ENCODE results near the gene TCIRG1. TPM values are rescaled to one million over a fixed set of nuclear protein-coding genes. Genes with fewer than 3 reads are reported as not detected.

Gene TCIRG1
- total RNA-seq, 1 donor from 2014 or later: 46.8 TPM

GRCh38 chr11:68040101-68040956 lies 1.5 kb downstream of the TCIRG1 start:
- no peaks in the 10 kb centered on the region for H3K27me3 ChIP-seq (ENCODE audit: control insufficient read depth, insufficient read depth, low read length)
- TF ChIP-seq, protein P1, sequence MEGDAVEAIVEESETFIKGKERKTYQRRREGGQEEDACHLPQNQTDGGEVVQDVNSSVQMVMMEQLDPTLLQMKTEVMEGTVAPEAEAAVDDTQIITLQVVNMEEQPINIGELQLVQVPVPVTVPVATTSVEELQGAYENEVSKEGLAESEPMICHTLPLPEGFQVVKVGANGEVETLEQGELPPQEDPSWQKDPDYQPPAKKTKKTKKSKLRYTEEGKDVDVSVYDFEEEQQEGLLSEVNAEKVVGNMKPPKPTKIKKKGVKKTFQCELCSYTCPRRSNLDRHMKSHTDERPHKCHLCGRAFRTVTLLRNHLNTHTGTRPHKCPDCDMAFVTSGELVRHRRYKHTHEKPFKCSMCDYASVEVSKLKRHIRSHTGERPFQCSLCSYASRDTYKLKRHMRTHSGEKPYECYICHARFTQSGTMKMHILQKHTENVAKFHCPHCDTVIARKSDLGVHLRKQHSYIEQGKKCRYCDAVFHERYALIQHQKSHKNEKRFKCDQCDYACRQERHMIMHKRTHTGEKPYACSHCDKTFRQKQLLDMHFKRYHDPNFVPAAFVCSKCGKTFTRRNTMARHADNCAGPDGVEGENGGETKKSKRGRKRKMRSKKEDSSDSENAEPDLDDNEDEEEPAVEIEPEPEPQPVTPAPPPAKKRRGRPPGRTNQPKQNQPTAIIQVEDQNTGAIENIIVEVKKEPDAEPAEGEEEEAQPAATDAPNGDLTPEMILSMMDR (IDR thresholded peaks at IDR 0.05; ENCODE audit: insufficient read depth, low read length, poor library complexity, severe bottlenecking): no peak
- no peak for DNase-seq (ENCODE audit: low read depth)
- peak overlapping the region; percentile 37 for H3K4me3 ChIP-seq (ENCODE audit: low read depth, low read length)
- H3K36me3 ChIP-seq (ENCODE audit: control insufficient read depth, insufficient read depth, low read length): no peaks in the 10 kb centered on the region

- Histone ChIP-seq H3K27me3 (ENCODE audit: control insufficient read depth, insufficient read depth, low read length) (no peaks in the 10 kb centered on the region), H3K4me3 (ENCODE audit: low read depth, low read length) (peak overlapping the region; percentile 37), H3K36me3 (ENCODE audit: control insufficient read depth, insufficient read depth, low read length) (no peaks in the 10 kb centered on the region)
- TF ChIP-seq, protein P1 (IDR thresholded peaks at IDR 0.05; ENCODE audit: insufficient read depth, low read length, poor library complexity, severe bottlenecking): no peak
- no peak for DNase-seq (ENCODE audit: low read depth)
Measured at GRCh38 chr11:68040957-68041591, 2.2 kb downstream of the TCIRG1 start.

- DNase-seq (ENCODE audit: low read depth): no peak
- H3K27me3 ChIP-seq (ENCODE audit: control insufficient read depth, insufficient read depth, low read length): no peaks in the 10 kb centered on the region
- TF ChIP-seq, protein P1 (IDR thresholded peaks at IDR 0.05; ENCODE audit: insufficient read depth, low read length, poor library complexity, severe bottlenecking): no peak
- no peak overlapping the region for H3K4me3 ChIP-seq (ENCODE audit: low read depth, low read length)
- no peaks in the 10 kb centered on the region for H3K36me3 ChIP-seq (ENCODE audit: control insufficient read depth, insufficient read depth, low read length)
Measured at GRCh38 chr11:68041617-68042218, 2.9 kb downstream of the TCIRG1 start.

DNA sequence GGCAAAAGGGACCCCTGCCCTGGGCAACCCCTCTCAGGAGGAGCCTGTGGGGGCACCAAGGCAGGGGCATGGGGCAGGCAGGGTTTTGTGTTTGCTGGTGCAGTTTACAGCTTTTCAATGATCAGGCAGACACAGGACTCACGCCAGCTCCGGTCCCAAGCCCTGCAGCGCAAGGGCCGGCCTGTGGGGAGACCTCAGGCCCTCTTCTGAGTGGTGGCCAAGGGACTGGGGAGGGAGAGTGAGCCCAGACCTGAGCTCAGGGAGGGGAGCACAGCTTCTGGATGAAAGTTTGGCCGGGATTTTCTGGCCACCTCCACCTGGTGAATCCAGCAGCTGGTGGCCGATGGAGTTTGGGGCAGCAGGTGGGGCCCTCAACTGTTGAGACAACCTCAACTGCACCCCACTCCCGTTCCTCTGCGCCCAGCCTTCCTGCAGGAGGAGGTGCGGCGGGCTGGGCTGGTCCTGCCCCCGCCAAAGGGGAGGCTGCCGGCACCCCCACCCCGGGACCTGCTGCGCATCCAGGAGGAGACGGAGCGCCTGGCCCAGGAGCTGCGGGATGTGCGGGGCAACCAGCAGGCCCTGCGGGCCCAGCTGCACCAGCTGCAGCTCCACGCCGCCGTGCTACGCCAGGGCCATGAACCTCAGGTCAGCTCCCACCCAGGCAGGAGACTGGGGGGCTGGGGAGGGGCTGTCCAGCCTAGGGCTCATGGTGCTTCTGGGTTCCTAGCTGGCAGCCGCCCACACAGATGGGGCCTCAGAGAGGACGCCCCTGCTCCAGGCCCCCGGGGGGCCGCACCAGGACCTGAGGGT lies 3.6 kb downstream of the TCIRG1 start:
- TF ChIP-seq, protein P1 (IDR thresholded peaks at IDR 0.05; ENCODE audit: insufficient read depth, low read length, poor library complexity, severe bottlenecking): no peak
- DNase-seq (ENCODE audit: low read depth): no peak
- Histone ChIP-seq H3K27me3 (ENCODE audit: control insufficient read depth, insufficient read depth, low read length) (no peaks in the 10 kb centered on the region), H3K36me3 (ENCODE audit: control insufficient read depth, insufficient read depth, low read length) (no peaks in the 10 kb centered on the region), H3K4me3 (ENCODE audit: low read depth, low read length) (no peak overlapping the region)

GRCh38 chr11:68043029-68043348 lies 4.2 kb downstream of the TCIRG1 start:
- Histone ChIP-seq H3K4me3 (ENCODE audit: low read depth, low read length) (no peak overlapping the region), H3K27me3 (ENCODE audit: control insufficient read depth, insufficient read depth, low read length) (no peaks in the 10 kb centered on the region), H3K36me3 (ENCODE audit: control insufficient read depth, insufficient read depth, low read length) (no peaks in the 10 kb centered on the region)
- no peak for DNase-seq (ENCODE audit: low read depth)
- TF ChIP-seq, protein P1 (IDR thresholded peaks at IDR 0.05; ENCODE audit: insufficient read depth, low read length, poor library complexity, severe bottlenecking): no peak
